NCI-H2196 (cell line): ENCODE data around the gene BMPR1B.
"Not testable (repeated sequence)": the region's sequence is repeated elsewhere in the genome, so short reads cannot be mapped to it uniquely, and the experiment has no call there.

Source experiments
- DNase-seq: peaks from one replicate; lab custom pipeline; 2025; ENCODE audit not compliant: unreplicated experiment; lab: John Stamatoyannopoulos, UW

Gene BMPR1B

DNA sequence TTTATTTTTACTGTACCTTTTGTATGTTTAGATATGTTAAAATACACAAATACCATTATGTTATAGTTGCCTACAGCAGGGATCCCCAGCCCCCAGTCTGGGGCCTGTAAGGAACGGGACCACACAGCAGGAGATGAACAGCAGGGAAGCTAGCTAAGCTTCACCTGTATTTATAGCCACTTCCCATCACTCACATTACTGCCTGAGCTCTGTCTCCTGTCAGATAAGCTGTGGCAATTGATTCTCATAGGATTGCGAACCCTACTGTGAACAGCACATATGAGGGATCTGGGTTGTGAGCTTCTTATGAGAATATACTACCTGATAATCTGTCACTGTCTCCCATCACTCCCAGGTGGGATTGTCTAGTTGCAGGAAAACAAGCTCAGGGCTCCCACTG lies 73.9 kb downstream of the BMPR1B start:
- no peak for DNase-seq

DNA sequence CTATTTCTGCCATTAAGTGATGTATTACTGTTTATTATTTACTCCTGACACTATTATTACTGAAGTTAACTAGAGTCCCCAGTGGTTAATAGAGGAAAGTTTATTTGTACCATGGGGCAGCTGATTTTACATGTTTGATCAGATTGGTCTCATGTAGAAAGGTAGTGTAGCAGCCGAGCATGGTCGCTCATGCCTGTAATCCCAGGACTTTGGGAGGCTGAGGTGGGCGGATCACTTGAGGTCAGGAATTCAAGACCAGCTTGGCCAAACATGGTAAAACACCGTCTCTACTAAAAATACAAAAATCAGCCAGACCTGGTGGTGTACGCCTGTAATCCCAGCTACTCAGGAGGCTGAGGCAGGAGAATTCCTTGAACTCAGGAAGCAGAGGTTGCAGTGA lies 74.6 kb downstream of the BMPR1B start:
- DNase-seq = not testable (repeated sequence)

DNA sequence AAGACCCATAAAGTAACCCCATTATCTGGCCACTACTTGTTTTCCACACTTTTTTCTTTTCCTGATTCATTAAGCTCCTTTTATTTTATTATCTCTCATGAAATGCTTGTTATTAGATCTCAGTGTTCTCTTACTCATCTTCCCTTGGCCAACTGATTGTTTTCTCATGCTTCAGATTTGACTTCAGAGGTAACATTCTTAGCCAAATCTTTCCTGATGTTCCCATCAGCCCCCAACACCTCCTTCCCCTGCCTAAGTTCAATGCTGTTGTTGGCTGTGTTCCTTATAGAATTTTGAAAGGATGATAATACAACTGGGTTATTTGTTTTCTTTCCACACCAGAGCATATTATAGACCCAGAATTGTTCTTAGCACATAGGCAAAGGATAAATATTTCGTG lies 75.6 kb downstream of the BMPR1B start:
- no peak for DNase-seq

DNA sequence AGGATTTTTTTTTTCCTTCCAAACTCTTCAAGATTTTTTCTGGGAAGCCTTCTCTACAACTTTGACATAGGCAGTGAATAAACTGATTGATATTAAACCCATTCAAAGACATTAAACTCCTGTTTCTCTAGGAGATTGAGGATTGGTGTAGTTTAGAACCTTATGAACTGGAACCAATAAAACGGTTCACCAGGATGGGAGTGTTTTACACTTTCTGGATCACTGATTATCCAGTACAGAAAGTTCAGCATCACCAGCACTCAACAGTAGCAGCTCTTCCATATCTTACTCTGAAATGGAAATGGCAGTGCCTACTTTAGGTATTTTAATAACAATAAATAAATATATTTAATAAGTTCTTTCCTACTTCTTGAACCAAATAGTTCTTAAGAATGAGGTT lies 76.7 kb downstream of the BMPR1B start:
- no peak for DNase-seq

DNA sequence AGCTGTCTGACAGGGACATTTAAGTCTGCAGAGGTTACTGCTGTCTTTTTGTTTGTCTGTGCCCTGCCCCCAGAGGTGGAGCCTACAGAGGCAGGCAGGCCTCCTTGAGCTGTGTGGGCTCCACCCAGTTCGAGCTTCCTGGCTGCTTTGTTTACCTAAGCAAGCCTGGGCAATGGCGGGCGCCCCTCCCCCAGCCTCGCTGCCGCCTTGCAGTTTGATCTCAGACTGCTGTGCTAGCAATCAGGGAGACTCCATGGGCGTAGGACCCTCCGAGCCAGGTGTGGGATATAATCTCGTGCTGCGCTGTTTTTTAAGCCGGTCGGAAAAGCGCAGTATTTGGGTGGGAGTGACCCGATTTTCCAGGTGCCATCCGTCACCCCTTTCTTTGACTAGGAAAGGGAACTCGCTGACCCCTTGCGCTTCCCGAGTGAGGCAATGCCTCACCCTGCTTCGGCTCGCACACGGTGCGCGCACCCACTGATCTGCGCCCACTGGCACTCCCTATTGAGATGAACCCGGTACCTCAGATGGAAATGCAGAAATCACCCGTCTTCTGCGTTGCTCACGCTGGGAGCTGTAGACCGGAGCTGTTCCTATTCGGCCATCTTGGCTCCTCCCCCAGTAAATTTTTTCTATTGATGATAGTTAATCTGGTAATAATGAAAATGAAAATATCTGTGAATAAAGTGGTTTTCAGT lies 83.6 kb downstream of the BMPR1B start:
- DNase-seq = not testable (repeated sequence)

DNA sequence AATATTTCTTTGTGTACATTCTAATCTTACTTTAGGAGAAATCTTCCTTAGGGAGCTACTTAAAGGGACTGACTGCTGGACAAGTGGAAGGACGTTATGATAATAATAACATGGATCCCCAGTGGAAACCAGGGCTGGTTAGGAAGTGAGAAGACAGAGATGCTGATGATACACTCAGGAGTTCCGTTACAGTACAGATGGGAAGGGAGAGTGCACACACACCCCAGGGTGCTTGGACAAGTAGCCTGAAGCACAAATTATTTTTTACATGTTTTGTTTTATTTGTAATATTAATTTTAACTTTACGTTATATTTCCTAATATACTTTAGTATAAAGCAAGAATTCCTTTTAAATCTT lies 84.1 kb downstream of the BMPR1B start:
- DNase-seq = no peak

DNA sequence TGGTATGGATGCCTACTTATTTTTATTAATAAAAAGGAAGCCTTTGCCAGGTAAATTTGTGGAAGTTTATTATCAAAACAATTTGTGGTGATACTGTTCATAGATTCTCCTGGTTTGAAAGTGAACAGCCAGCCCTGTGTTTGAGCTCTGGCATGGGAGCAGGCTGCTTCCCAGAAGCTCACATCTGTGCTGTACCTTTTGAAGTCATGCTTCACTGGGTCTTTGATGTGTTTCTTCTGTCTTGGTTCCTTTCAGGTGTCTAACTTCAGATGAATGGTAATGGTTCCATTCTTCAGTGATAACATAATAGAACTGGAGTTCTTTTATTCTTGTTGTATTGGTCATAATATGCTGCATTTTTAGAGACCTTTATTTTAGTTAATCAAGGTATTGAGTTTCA lies 85.5 kb downstream of the BMPR1B start:
- no peak for DNase-seq

DNA sequence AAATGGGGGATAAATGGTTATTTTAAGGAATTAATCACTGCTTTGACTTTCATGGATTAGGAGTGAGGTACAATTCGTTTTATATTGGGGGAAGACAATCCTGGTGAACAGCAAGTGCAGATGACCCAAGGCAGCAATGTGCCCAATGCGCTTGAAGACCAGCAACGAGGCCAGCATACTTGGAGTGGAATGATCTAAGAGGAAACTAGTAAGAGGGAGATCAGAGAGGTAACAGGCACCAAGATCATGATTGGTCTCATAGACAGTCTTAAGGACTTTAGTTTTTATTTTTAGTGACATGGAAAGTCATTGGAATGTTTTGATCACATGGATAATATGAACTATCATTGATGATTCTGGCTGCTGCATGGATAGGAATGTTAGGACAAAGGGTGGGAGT lies 90.6 kb downstream of the BMPR1B start:
- DNase-seq = no peak

DNA sequence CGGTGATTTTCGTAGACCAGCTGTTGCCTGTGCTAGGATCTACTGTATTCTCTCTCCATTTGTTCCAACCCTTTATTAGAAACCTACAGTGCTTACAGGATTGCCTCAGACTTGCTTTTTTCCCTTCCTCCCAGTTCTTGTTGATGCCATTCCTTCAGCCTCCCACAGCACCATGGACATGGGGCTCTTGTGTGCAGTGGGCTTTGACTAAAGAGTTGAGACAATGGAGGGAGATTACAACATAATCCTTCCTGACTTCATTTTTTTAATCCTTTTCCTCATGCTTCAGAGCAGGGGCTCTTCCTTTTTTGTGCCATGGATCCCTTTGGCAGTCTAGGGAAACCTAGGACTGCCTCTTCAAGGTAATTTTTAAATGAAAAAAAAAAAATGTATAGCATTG lies 92.1 kb downstream of the BMPR1B start:
- no peak for DNase-seq

DNA sequence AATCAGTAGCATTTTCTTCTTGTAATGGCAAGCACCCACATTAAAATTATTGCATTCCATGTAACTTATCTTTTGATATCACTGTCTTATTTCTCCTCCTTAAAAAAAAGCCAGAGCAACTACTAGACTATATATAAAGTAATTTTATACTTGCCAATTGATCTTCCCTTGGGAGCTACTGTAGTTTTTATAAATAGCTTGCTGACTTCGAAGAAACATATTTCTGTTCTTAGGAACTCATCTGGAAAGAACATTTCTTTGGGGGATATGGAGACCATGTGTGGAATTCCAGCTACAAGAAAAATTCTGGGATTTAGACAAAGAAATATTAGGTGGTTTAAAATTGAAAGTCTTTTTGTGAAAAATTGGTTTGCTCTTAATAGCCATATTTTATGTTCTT lies 94.9 kb downstream of the BMPR1B start:
- DNase-seq = no peak

DNA sequence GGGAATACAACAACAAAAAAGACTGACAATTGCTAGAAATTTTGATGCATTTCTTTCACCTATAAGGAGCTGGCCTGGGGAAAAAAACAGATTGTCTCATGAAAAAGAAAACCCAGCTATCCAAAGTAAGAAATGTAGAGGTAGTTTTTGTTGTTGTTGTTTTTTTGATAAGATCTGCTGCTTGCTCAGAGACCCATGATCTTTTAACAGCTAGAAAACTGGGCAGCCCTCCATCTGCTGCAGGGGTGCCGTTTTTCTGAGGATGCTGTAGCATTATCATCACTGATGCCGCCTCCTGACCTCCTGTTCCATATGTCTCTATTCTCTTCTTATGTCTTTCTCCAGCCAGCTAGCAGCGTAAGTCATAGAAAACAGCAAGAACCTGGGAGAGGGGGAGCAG lies 98.3 kb downstream of the BMPR1B start:
- DNase-seq = no peak

DNA sequence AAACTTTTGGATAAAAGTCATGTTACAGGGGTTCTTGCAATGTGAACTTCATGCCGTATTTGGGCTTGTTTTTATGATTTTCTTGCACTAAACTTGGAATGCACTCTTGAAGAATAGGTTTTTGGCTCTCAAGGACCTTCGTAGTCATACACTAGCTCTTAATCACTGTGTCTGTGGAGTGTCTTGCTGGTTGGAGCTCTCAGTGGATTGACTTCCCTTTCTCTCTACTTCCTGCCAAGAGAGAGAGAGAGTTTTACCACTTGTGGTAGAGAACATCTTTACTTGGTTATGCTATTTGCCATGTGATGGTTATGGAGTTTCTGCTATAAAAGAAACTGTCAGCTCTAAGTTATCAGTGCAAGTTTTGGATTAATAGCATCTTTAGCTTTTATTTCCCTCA lies 112.4 kb downstream of the BMPR1B start:
- no peak for DNase-seq

DNA sequence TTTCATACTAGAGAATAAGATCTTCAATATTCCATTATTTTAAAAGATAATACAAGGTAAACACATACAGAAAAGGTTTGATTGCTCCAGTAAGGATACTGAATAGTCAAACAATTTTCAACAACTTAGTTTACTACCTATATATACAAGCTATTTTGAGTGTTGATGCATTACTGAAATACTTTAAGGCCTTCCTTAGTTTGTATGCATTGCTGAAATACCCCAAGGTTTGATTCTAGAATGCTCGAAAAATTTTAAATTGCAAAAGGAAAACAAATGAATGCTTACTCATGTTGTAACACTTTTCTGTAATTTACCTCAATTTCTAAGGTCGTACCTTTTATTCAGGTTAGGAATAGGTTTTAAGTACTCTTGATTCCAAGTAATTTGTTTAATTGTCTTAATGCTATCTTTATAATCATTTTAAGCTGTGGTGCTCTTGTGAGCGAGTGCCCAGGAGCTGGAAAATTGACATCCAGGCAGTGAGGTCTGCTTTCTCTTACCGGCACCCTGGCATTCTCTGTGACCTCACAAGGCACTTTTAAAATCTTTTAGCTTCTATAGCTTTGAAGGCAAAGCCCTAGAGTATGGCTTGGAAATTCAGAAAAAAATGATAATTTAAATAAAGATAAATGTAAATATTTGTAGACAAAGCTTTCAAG lies 114.0 kb downstream of the BMPR1B start:
- no peak for DNase-seq

DNA sequence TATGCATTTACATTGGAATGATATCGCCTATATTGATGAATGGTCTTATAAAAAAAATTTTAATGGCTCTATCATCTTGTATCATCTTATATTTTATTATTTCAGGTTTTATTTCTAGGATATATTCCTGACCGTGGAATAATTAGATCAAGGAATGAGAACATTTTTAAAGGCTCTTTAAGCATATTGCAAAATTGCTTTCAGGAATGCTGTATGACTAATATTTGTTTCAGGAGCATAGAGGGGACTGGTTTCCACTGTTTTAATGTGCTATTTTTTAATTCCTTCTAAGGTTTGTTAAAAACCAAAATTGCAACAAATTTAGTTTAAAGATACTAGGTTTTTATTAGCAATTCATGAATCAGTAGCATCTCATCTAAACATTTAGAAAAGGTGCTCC lies 120.2 kb downstream of the BMPR1B start:
- DNase-seq = no peak

DNA sequence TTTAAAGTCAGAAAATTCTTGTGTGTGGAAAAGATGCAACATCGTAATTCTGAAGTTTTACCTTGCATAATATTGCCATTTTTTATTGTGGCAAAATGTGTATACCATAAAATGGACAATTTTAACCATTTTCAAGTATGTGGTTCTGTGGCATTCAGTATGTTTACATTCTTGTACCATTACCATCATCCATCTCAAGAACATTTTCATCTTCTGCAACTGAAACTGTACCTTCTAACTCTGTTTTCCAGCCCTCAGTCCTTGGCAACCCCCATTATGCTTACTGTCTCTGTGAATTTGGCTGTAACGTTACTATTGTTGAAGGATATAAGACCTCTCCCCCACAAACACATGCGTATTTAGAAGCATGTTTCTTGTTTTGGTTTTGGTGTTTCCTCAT lies 123.2 kb downstream of the BMPR1B start:
- DNase-seq = no peak

DNA sequence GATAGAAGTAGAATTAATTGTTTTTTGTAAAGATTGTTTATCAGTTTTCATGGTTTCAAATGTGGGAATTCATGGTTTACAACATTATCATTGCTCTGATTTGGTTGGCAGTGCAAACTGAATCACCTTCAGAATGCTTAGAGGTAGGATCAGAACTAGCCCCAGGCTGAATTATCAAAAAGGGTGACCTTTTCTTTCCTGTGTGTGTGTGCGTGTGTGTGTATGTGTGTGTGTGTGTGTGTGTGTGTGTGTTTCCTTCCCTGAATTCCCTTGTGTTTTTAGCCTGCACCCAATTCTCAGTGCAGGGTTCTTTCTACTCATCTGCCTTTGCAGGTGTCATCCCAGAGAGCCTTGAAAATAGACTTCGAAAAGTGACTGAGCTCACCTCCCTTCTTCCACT lies 125.0 kb downstream of the BMPR1B start:
- DNase-seq = no peak

DNA sequence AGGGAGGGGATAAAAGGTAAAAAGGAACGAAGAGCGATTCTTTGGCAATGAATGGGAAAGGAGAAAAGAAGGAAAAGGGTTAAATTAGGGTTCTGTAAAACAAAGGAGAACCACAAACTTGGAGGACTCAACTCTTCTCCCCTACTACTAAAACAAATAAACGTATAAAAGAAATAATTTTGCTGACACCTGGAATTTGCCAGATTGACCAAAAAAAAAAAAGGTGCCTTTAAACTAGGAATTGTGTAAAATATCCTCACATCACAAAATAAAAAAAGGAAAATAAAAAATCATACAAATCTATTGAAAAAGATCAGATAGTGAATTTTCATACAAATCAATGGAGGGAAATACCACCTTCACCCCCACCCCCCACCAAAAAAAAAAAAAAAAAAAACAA lies 129.3 kb downstream of the BMPR1B start:
- DNase-seq = no peak

DNA sequence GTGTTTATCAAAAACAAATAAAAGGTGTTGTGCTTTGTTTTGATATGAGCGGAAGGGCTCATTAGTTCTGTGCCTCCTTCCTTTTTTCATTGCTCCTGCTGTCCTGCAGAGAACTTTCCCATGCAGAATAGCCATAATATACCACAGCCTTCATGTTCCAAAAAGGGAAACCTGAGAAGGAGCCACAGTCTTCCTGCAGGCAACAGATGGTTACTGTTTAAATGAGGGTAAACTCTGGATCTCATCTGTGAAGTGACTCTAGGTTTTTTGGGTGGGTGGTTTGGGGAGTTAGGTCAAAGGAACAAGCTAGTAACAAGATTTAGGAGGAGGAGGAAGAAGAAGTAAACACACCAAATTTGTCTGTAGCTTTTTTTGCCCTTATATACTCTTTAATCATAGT lies 131.8 kb downstream of the BMPR1B start:
- DNase-seq = no peak

DNA sequence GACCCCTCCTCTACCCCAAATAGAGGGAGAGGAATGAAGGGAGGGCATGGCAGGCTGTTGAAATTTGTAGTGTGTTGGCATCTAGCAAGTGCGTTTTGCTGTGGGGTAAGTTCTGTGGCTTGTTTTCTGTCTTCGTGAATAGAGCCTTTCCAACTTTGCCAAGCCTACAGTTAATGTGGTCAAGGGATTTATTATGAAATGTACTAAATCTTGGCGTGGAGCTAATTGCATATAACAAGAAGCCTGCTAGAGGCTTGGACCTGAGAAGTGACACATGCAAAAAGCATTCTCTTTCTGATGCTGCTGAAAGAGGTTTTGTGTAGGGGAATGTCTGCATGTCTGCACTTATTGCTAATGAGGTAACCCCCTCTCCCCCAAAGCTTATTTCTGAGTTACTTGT lies 132.2 kb downstream of the BMPR1B start:
- DNase-seq = no peak

DNA sequence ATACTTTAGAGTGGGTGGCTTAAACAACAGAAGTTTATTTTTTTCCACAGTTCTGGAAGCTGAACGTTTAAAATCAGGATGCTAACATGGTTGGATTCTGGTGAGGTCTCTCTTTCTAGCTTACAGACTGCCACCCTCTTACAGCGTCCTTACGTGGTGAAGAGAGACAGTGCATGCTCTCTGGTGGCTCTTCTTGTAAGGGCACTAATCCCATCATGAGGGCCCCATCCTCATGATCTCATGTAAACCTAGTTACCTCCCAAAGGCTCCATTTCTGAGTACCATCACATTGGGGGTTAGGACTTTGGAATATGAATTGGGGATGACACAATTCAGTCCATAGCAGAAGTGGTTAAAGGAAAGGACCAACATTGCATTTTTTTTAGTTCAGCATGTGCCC lies 132.8 kb downstream of the BMPR1B start:
- no peak for DNase-seq

DNA sequence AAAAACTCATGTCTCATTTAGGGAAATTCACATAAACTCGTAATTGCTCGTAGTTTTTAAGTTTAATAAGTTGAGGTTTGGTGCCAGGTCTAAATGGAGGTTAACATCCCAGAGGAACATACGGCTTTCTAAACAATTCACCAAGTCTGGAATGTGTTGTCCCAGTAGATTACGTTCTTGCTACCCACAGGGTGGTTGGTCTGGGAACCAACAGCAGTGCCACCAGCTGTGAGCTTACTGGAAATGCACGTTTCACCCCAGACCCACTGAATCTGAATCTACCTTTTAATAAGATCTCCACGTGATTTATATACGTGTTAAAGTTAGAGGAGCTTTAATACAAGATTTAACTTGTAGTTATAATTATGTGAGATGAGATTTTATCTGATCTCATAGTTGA lies 134.3 kb downstream of the BMPR1B start:
- no peak for DNase-seq

DNA sequence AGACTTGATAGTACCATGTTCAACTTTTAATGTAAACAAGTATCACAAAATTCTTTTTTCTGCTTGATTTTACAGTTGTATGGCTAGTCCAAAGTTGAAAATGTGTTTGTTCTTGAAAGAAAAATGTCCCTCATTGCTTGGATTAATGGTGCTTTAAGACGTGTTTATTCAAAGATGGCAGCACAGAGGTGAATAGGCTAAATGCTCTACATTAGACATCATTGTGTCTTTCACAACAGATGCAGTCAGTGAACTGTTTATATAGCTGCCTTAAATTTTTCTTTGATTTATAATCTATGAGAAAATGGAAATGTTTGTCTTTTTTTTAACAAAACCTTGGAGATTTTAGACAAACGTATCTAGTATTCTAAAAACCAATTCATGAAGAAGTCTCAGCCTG lies 137.3 kb downstream of the BMPR1B start:
- DNase-seq = no peak

DNA sequence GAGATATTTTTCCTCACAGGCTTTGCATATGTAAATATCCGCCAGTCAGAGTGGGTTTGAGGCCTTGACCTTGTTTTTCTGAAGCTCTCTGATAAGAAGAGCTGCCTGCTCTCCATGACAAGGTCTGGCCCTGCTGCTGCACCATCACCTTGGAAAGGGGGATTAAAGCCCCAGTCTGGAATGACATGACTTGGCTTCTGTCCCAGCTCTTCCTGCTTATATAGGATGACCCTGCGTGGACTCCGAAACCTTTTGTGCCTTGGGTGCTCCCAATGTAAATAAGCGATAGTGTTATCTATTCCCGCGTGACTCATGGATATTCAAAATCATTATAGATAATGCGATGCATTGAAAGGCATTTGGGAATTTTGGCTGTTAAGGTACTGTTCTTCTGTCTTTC lies 139.3 kb downstream of the BMPR1B start:
- DNase-seq = no peak
